Measurements from ENCODE around the gene DCLRE1B. TPM values are rescaled to one million over a fixed set of nuclear protein-coding genes. Genes with fewer than 3 reads are reported as not detected.

Gene DCLRE1B
- 10.1 and 11.2 TPM in 2 replicates for total RNA-seq (2021)
- percentile 62 among the genes with signal in this experiment for Bru-seq, nascent RNA
- BruChase-seq, experiment 1, labeled RNA remaining after a 2-hour chase = percentile 71 among the genes with signal in this experiment
- BruChase-seq, experiment 2, labeled RNA remaining after a 6-hour chase = percentile 74 among the genes with signal in this experiment
- long read RNA-seq, transcript DCLRE1B-201 (4 exons, 3,940 nt) = major isoform, 7 of 27 reads
- long read RNA-seq, partial matches to known transcripts = 1 of 27 reads
- long read RNA-seq, other reads (novel, unspliced or antisense) = 17 of 27 reads

GRCh38 chr1:113904674-113905434 is at the start of gene DCLRE1B, which contains the start of gene AP4B1:
Gene DCLRE1B (plus strand): TSS chr1:113905326. CDS start chr1:113905587, 261 bp downstream.
Gene AP4B1 (minus strand): TSS chr1:113904799. CDS start chr1:113904717, 82 bp downstream.
- no peaks in the 10 kb centered on the region for H3K27me3 ChIP-seq (ENCODE audit: insufficient read depth, low read depth)
- peaks cover 10% of the 10 kb centered on the region for H3F3A ChIP-seq (ENCODE audit: insufficient read depth, low read depth)
- peaks cover 10% of the 10 kb centered on the region for H3K4me1 ChIP-seq (replicated peaks; ENCODE audit: insufficient read depth)
- H3K27ac ChIP-seq = peak within 1 kb of the TSS; percentile 65
- no peaks in the 10 kb centered on the region for H3K9me3 ChIP-seq (ENCODE audit: insufficient read depth, low read depth)
- ChIA-PET POLR2A (ENCODE audit: unreplicated experiment) (interaction anchor here (1.0 kb wide), 2 partner anchors 24 to 26 kb away, joined by 3 to 6 read pairs; partner anchors contain the start of gene HIPK1), CTCF (interaction anchor here (0.6 to 1.5 kb wide), 4 partner anchors 24 to 146 kb away, joined by 3 to 14 read pairs (median 4); partner anchors contain the start of genes HIPK1 and OLFML3)
- intact Hi-C loops (cut with micrococcal nuclease; ENCODE audit: unreplicated experiment) = loop anchor here (1.0 kb wide), 4 partner anchors 24 to 146 kb away; partner anchors contain the start of genes HIPK1, PHTF1 and RSBN1
- no peaks in the 10 kb centered on the region for H3K9me2 ChIP-seq (ENCODE audit: insufficient read depth)
- H3K4me3 ChIP-seq = peak within 1 kb of the TSS; percentile 85
- no peak for TF ChIP-seq EZH2 (IDR thresholded peaks at IDR 0.05; ENCODE audit: low read depth)
- TF ChIP-seq CTCF (conservative IDR thresholded peaks at IDR 0.05) = peak; percentile 69
- H2AFZ ChIP-seq = peak within 1 kb of the TSS; percentile 100
- H3K79me2 ChIP-seq (ENCODE audit: low read depth) = peaks cover 35% of the 10 kb centered on the region
- peak; percentile 98 to 100 for DNase-seq
- 0 out of 2 replicates have a peak, but pooled peaks cover 7% of the 10 kb centered on the region for H3K36me3 ChIP-seq (ENCODE audit: low read depth)
- H3K4me2 ChIP-seq = peak within 1 kb of the TSS; percentile 94
- BruUV-seq (replicated peaks) = no TSS peak
- no peaks in the 10 kb centered on the region for H4K20me1 ChIP-seq (ENCODE audit: insufficient read depth)

GRCh38 chr1:113855630-113856400 is 49.3 kb upstream of the DCLRE1B start:
- Histone ChIP-seq H3K27me3 (ENCODE audit: insufficient read depth, low read depth) (no peaks in the 10 kb centered on the region), H3F3A (ENCODE audit: insufficient read depth, low read depth) (no peaks in the 10 kb centered on the region), H3K4me1 (replicated peaks; ENCODE audit: insufficient read depth) (no peaks in the 10 kb centered on the region), H3K9me2 (ENCODE audit: insufficient read depth) (no peaks in the 10 kb centered on the region), H3K9me3 (ENCODE audit: insufficient read depth, low read depth) (no peaks in the 10 kb centered on the region), H4K20me1 (ENCODE audit: insufficient read depth) (no peaks in the 10 kb centered on the region), H3K27ac (no peak overlapping the region), H3K79me2 (ENCODE audit: low read depth) (no peaks in the 10 kb centered on the region), H3K36me3 (ENCODE audit: low read depth) (no peaks in the 10 kb centered on the region), H3K4me3 (no peak overlapping the region), H2AFZ (no peak overlapping the region), H3K4me2 (no peak overlapping the region)
- BruUV-seq (replicated peaks) = no TSS peak
- no peak for DNase-seq
- POLR2A ChIA-PET (ENCODE audit: unreplicated experiment) = no interaction called here
- intact Hi-C loops (cut with micrococcal nuclease; ENCODE audit: unreplicated experiment) = no loop called here
- TF ChIP-seq CTCF (conservative IDR thresholded peaks at IDR 0.05) (no peak), EZH2 (IDR thresholded peaks at IDR 0.05; ENCODE audit: low read depth) (no peak)
- CTCF ChIA-PET = no interaction called here

GRCh38 chr1:113856401-113856790 is 48.7 kb upstream of the DCLRE1B start:
- intact Hi-C loops (cut with micrococcal nuclease; ENCODE audit: unreplicated experiment) = no loop called here
- Histone ChIP-seq H3K36me3 (ENCODE audit: low read depth) (no peaks in the 10 kb centered on the region), H3K4me2 (no peak overlapping the region), H3F3A (ENCODE audit: insufficient read depth, low read depth) (no peaks in the 10 kb centered on the region), H3K9me2 (ENCODE audit: insufficient read depth) (no peaks in the 10 kb centered on the region), H3K79me2 (ENCODE audit: low read depth) (no peaks in the 10 kb centered on the region), H3K9me3 (ENCODE audit: insufficient read depth, low read depth) (no peaks in the 10 kb centered on the region), H3K4me1 (replicated peaks; ENCODE audit: insufficient read depth) (no peaks in the 10 kb centered on the region), H3K4me3 (no peak overlapping the region), H3K27me3 (ENCODE audit: insufficient read depth, low read depth) (no peaks in the 10 kb centered on the region), H4K20me1 (ENCODE audit: insufficient read depth) (no peaks in the 10 kb centered on the region), H2AFZ (no peak overlapping the region), H3K27ac (no peak overlapping the region)
- no TSS peak for BruUV-seq (replicated peaks)
- ChIA-PET CTCF (no interaction called here), POLR2A (ENCODE audit: unreplicated experiment) (no interaction called here)
- no peak for TF ChIP-seq EZH2 (IDR thresholded peaks at IDR 0.05; ENCODE audit: low read depth)
- TF ChIP-seq CTCF (conservative IDR thresholded peaks at IDR 0.05) = no peak
- no peak for DNase-seq
